Body of pancreas (tissue), 4 donors: ENCODE results near the gene IL5RA.

Source experiments
- CTCF ChIP-seq, 7 experiments: fragments of 450-650 bp in 4 of 7; fragments of 200-600 bp in 3 of 7; sonication (generic) in 3 of 7; IDR thresholded peaks; one replicate each; pipeline ENCODE4 v1.5.1; 2016 to 2019; ENCODE audit warnings: antibody characterized with exemption in 7 of 7
- POLR2A ChIP-seq, 3 donors: fragments of 450-650 bp; IDR thresholded peaks; one replicate each; pipeline ENCODE4 v1.6.1; 2016; ENCODE audit warnings: antibody characterized with exemption in 3 of 3, mild to moderate bottlenecking in 2 of 3

GRCh38 chr3:3133500-3133899, 23.3 kb upstream of the IL5RA start:
- no peak for TF ChIP-seq POLR2A (IDR thresholded peaks at IDR 0.05)
- no peak for TF ChIP-seq CTCF (IDR thresholded peaks at IDR 0.05)
